SK-N-MC (cell line): ENCODE data around the gene UGT2B15.
"Not testable (repeated sequence)": the region's sequence is repeated elsewhere in the genome, so short reads cannot be mapped to it uniquely, and the experiment has no call there.

ENCODE experiments used
- DNase-seq: peaks from one replicate; pipeline ENCODE4 v3.0.0-alpha.2; 2011; ENCODE audit warnings: low read depth, low spot score
- H3K27ac ChIP-seq: fragments of 200-600 bp; sonication (generic); 2 replicates; pipeline ENCODE4 v1.5.1; 2016; ENCODE audit warnings: mixed run types
- H3K36me3 ChIP-seq: fragments of 200-600 bp; sonication (generic); 2 replicates; pipeline ENCODE4 v1.6.1; 2017; ENCODE audit warnings: antibody characterized with exemption, low read length, mixed read lengths; ENCODE audit not compliant: insufficient read depth
- H3K4me3 ChIP-seq: fragments of 200-600 bp; sonication (generic); 2 replicates; pipeline ENCODE4 v1.5.1; 2016
- H3K9ac ChIP-seq: fragments of 200-600 bp; sonication (generic); 2 replicates; pipeline ENCODE4 v1.8.0; 2017; ENCODE audit warnings: mixed run types, mixed read lengths; ENCODE audit not compliant: insufficient read length
- H3K9me3 ChIP-seq: fragments of 200-600 bp; sonication (generic); 2 replicates; pipeline ENCODE4 v1.6.1; 2017; ENCODE audit warnings: low read depth, mild to moderate bottlenecking, antibody characterized with exemption, low read length, moderate library complexity, mixed read lengths
- EZH2 ChIP-seq: fragments of 200-600 bp; sonication (generic); IDR thresholded peaks from one replicate; pipeline ENCODE4 v1.6.1; 2017; ENCODE audit warnings: antibody characterized with exemption
- FOXP2 ChIP-seq: optimal IDR thresholded peaks from 2 replicates; pipeline ENCODE3; 2011; ENCODE audit warnings: mild to moderate bottlenecking, moderate library complexity; ENCODE audit not compliant: insufficient read depth; ENCODE audit errors: extremely low read length, control extremely low read depth
- POLR2AphosphoS5 ChIP-seq: IDR thresholded peaks from 2 replicates; pipeline ENCODE4 v1.6.1; 2012; ENCODE audit warnings: mild to moderate bottlenecking, low read depth, low read length, borderline replicate concordance

UGT2B15 gene

GRCh38 chr4:68670479-68670939 is at the start of gene UGT2B15:
Gene UGT2B15 (minus strand): TSS chr4:68670652. CDS start chr4:68670618, 34 bp downstream.
- not testable (repeated sequence) for H3K36me3 ChIP-seq, H3K9ac ChIP-seq, H3K4me3 ChIP-seq, DNase-seq, H3K9me3 ChIP-seq, H3K27ac ChIP-seq

- no peak for DNase-seq
- TF ChIP-seq POLR2AphosphoS5, result no peak
- TF ChIP-seq FOXP2, result no peak
- no peak for TF ChIP-seq EZH2
- Histone ChIP-seq H3K27ac (no peak overlapping the region), H3K4me3 (no peak overlapping the region), H3K36me3 (no peaks in the 10 kb centered on the region), H3K9me3 (no peaks in the 10 kb centered on the region), H3K9ac (no peak overlapping the region)
These were observed 48.6 kb upstream of the UGT2B15 start for GRCh38 chr4:68719075-68719473.

- H3K36me3 ChIP-seq, result no peaks in the 10 kb centered on the region
- H3K9me3 ChIP-seq, result no peaks in the 10 kb centered on the region
- TF ChIP-seq EZH2 (no peak), POLR2AphosphoS5 (no peak), FOXP2 (no peak)
- no peak overlapping the region for H3K9ac ChIP-seq
- no peak for DNase-seq
- H3K4me3 ChIP-seq, result no peak overlapping the region
- H3K27ac ChIP-seq, result no peak overlapping the region
These were observed 48.1 kb upstream of the UGT2B15 start for GRCh38 chr4:68718447-68719074.

GRCh38 chr4:68717999-68718398 is 47.5 kb upstream of the UGT2B15 start:
- TF ChIP-seq EZH2 (no peak), FOXP2 (no peak), POLR2AphosphoS5 (no peak)
- no peak for DNase-seq
- no peak overlapping the region for H3K4me3 ChIP-seq
- no peaks in the 10 kb centered on the region for H3K36me3 ChIP-seq
- H3K9me3 ChIP-seq, result no peaks in the 10 kb centered on the region
- H3K27ac ChIP-seq, result no peak overlapping the region
- H3K9ac ChIP-seq, result no peak overlapping the region

GRCh38 chr4:68714400-68714799 is 43.9 kb upstream of the UGT2B15 start:
- H3K9ac ChIP-seq, result no peak overlapping the region
- TF ChIP-seq POLR2AphosphoS5, result no peak
- no peak for TF ChIP-seq EZH2
- no peak for TF ChIP-seq FOXP2
- no peak overlapping the region for H3K4me3 ChIP-seq
- H3K36me3 ChIP-seq, result no peaks in the 10 kb centered on the region
- no peaks in the 10 kb centered on the region for H3K9me3 ChIP-seq
- DNase-seq, result no peak
- H3K27ac ChIP-seq, result no peak overlapping the region

GRCh38 chr4:68712207-68712606 is 41.8 kb upstream of the UGT2B15 start:
- TF ChIP-seq EZH2 (no peak), POLR2AphosphoS5 (no peak), FOXP2 (no peak)

GRCh38 chr4:68708566-68708965 is 38.1 kb upstream of the UGT2B15 start:
- H3K9ac ChIP-seq, result no peak overlapping the region
- H3K4me3 ChIP-seq, result no peak overlapping the region
- DNase-seq, result no peak
- no peak for TF ChIP-seq FOXP2
- TF ChIP-seq EZH2, result no peak
- no peaks in the 10 kb centered on the region for H3K9me3 ChIP-seq
- no peak overlapping the region for H3K27ac ChIP-seq
- no peaks in the 10 kb centered on the region for H3K36me3 ChIP-seq

More at GRCh38 chr4:68712207-68712606, 41.8 kb upstream of the UGT2B15 start:
- no peaks in the 10 kb centered on the region for H3K9me3 ChIP-seq
- DNase-seq, result no peak
- no peak overlapping the region for H3K27ac ChIP-seq
- no peaks in the 10 kb centered on the region for H3K36me3 ChIP-seq
- no peak overlapping the region for H3K4me3 ChIP-seq
- H3K9ac ChIP-seq, result no peak overlapping the region

- not testable (repeated sequence) for H3K4me3 ChIP-seq, H3K36me3 ChIP-seq, DNase-seq, H3K9me3 ChIP-seq, H3K9ac ChIP-seq
- peak overlapping the region; percentile 22; the same call in 1 of the 2 replicates for H3K27ac ChIP-seq
These were observed 32.7 kb upstream of the UGT2B15 start for GRCh38 chr4:68703168-68703567.

GRCh38 chr4:68700152-68700551 is 29.7 kb upstream of the UGT2B15 start:
- Histone ChIP-seq H3K9me3 (no peaks in the 10 kb centered on the region), H3K27ac (no peak overlapping the region), H3K9ac (no peak overlapping the region), H3K4me3 (no peak overlapping the region), H3K36me3 (no peaks in the 10 kb centered on the region)
- no peak for DNase-seq
- TF ChIP-seq FOXP2 (no peak), EZH2 (no peak), POLR2AphosphoS5 (no peak)
